ENCODE measurements around the gene LRMDA. TPM values are rescaled to one million over a fixed set of nuclear protein-coding genes. Genes with fewer than 3 reads are reported as not detected.

Gene LRMDA
- total and polyA plus RNA-seq, 4 donors, result 12.1 to 40.8 (median 21.6) TPM

DNA sequence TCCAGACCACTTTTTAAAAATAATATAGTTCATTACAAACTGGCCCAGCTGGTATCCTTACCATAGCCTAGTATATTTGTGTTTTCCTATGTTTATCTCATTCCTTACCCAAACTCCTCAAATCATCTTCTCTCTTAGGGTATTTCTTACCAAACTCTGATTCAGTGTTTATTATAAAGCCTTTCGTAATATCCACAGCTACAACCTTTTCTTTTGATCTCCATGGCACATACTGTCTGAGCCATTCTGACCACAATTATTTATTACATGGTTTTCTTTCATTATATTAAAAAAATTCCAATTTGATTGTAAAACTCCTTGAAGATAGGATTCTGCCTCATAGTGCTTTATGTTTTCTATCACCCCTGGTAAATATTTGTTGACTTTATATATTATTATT lies 94.2 kb downstream of the LRMDA start:
- DNase-seq, result no peak
- TF ChIP-seq, protein P1, sequence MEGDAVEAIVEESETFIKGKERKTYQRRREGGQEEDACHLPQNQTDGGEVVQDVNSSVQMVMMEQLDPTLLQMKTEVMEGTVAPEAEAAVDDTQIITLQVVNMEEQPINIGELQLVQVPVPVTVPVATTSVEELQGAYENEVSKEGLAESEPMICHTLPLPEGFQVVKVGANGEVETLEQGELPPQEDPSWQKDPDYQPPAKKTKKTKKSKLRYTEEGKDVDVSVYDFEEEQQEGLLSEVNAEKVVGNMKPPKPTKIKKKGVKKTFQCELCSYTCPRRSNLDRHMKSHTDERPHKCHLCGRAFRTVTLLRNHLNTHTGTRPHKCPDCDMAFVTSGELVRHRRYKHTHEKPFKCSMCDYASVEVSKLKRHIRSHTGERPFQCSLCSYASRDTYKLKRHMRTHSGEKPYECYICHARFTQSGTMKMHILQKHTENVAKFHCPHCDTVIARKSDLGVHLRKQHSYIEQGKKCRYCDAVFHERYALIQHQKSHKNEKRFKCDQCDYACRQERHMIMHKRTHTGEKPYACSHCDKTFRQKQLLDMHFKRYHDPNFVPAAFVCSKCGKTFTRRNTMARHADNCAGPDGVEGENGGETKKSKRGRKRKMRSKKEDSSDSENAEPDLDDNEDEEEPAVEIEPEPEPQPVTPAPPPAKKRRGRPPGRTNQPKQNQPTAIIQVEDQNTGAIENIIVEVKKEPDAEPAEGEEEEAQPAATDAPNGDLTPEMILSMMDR (IDR thresholded peaks at IDR 0.05; ENCODE audit: control extremely low read depth, extremely low read depth), result no peak
- Histone ChIP-seq H3K4me1 (ENCODE audit: control insufficient read depth in 5 of 5, insufficient read depth in 5 of 5, low read length in 5 of 5) (peaks cover 0 to 2% (median 0%) of the 10 kb centered on the region in 5 donors), H3K9me3 (ENCODE audit: control insufficient read depth in 4 of 4, insufficient read depth in 3 of 4, low read length in 3 of 4) (peaks cover 0 to 2% (median 0%) of the 10 kb centered on the region in 4 donors), H3K27me3 (ENCODE audit: control insufficient read depth in 3 of 3, insufficient read depth in 3 of 3, low read length in 2 of 3) (no peaks in the 10 kb centered on the region), H3K9ac (ENCODE audit: insufficient read depth in 1 of 2, low read length in 2 of 2) (no peak overlapping the region), H3K4me3 (no peak overlapping the region), H3K36me3 (ENCODE audit: control insufficient read depth in 4 of 4, insufficient read depth in 4 of 4, low read length in 4 of 4) (no peaks in the 10 kb centered on the region), H3K27ac (ENCODE audit: low read depth in 1 of 2, low read length in 1 of 2) (no peak overlapping the region)
- no peak for ATAC-seq (ENCODE audit: insufficient read depth, low FRiP score)
- WGBS, 2 donors, result 91 to 98% methylated on average over 1 of the region's 1 CpG

DNA sequence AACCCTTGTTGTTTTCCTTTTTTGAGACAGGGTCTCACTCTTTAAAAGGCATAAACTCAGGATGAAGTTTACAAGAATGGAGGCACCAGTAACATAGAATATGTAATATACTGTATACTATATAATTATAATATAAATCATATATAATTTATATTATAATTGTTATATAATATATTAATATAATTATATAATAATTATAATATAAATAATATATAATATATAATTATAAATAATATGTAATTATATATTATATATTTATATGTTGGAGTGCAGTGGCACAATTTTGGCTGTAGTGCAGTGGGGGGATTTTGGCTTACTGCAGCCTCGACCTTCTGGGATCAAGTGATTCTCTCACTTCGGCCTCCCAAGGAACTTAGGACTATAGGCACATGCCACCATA lies 96.1 kb downstream of the LRMDA start:
- Histone ChIP-seq H3K36me3 (ENCODE audit: control insufficient read depth in 4 of 4, insufficient read depth in 4 of 4, low read length in 4 of 4) (no peaks in the 10 kb centered on the region), H3K9ac (ENCODE audit: insufficient read depth in 1 of 2, low read length in 2 of 2) (no peak overlapping the region), H3K9me3 (ENCODE audit: control insufficient read depth in 4 of 4, insufficient read depth in 3 of 4, low read length in 3 of 4) (peaks cover 0 to 2% (median 0%) of the 10 kb centered on the region in 4 donors), H3K4me1 (ENCODE audit: control insufficient read depth in 5 of 5, insufficient read depth in 5 of 5, low read length in 5 of 5) (peaks cover 0 to 2% (median 0%) of the 10 kb centered on the region in 5 donors), H3K27ac (ENCODE audit: low read depth in 1 of 2, low read length in 1 of 2) (no peak overlapping the region), H3K27me3 (ENCODE audit: control insufficient read depth in 3 of 3, insufficient read depth in 3 of 3, low read length in 2 of 3) (no peaks in the 10 kb centered on the region), H3K4me3 (no peak overlapping the region)
- DNase-seq (no peak), ATAC-seq (ENCODE audit: insufficient read depth, low FRiP score) (no peak)
- TF ChIP-seq, protein P1 (IDR thresholded peaks at IDR 0.05; ENCODE audit: control extremely low read depth, extremely low read depth), result no peak
- 96 to 97% methylated on average over 2 of the region's 2 CpGs for WGBS, 2 donors

DNA sequence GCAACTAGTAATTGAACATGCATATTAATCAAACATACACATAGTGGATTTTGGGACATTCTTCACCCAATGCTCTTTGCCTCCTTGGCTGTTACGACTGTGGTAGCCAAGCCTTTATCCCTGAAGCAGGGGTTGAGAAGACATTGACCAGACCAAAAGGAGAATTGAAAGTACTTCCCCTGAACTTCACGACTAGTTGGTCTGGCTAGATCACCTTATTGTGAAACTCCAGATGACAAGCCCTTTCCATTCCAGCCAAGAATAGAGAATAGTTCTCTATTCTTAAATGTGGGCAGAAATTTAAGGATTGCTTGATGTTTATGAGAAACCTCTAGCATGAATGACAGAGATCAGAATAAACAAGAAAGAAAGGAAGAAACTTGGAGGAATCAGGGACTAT lies 97.0 kb downstream of the LRMDA start:
- Histone ChIP-seq H3K27ac (ENCODE audit: low read depth in 1 of 2, low read length in 1 of 2) (no peak overlapping the region), H3K27me3 (ENCODE audit: control insufficient read depth in 3 of 3, insufficient read depth in 3 of 3, low read length in 2 of 3) (no peaks in the 10 kb centered on the region), H3K4me1 (ENCODE audit: control insufficient read depth in 5 of 5, insufficient read depth in 5 of 5, low read length in 5 of 5) (peaks cover 0 to 2% (median 0%) of the 10 kb centered on the region in 5 donors), H3K36me3 (ENCODE audit: control insufficient read depth in 4 of 4, insufficient read depth in 4 of 4, low read length in 4 of 4) (no peaks in the 10 kb centered on the region), H3K4me3 (no peak overlapping the region), H3K9ac (ENCODE audit: insufficient read depth in 1 of 2, low read length in 2 of 2) (no peak overlapping the region), H3K9me3 (ENCODE audit: control insufficient read depth in 4 of 4, insufficient read depth in 3 of 4, low read length in 3 of 4) (peaks cover 0 to 2% (median 0%) of the 10 kb centered on the region in 4 donors)
- DNase-seq (no peak), ATAC-seq (ENCODE audit: insufficient read depth, low FRiP score) (no peak)
- 51 to 70% methylated on average over 2 of the region's 2 CpGs for WGBS, 2 donors
- TF ChIP-seq, protein P1 (IDR thresholded peaks at IDR 0.05; ENCODE audit: control extremely low read depth, extremely low read depth), result no peak

DNA sequence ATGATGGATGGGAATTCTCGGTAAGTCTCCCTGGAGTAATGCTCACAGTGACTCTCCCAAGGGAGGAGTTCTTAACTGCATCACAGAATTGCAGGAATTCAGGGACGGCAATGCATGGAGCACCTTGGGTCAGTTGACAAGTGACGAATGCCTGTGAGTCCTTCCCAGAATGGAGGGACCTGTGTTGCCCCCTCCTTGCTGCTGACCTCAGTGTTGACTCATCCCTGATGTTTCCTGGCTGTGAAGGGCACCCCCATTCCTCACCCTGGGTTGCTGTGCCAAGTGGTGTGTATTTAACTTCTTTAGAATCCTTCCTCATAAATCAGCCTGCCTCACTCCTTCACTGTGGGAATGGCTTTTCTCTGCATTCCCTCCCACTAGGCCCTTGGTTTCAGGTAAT lies 98.9 kb downstream of the LRMDA start:
- Histone ChIP-seq H3K4me1 (ENCODE audit: control insufficient read depth in 5 of 5, insufficient read depth in 5 of 5, low read length in 5 of 5) (peaks cover 0 to 2% (median 0%) of the 10 kb centered on the region in 5 donors), H3K27me3 (ENCODE audit: control insufficient read depth in 3 of 3, insufficient read depth in 3 of 3, low read length in 2 of 3) (no peaks in the 10 kb centered on the region), H3K9ac (ENCODE audit: insufficient read depth in 1 of 2, low read length in 2 of 2) (no peak overlapping the region), H3K9me3 (ENCODE audit: control insufficient read depth in 4 of 4, insufficient read depth in 3 of 4, low read length in 3 of 4) (peaks cover 0 to 2% (median 0%) of the 10 kb centered on the region in 4 donors), H3K4me3 (no peak overlapping the region), H3K27ac (ENCODE audit: low read depth in 1 of 2, low read length in 1 of 2) (no peak overlapping the region), H3K36me3 (ENCODE audit: control insufficient read depth in 4 of 4, insufficient read depth in 4 of 4, low read length in 4 of 4) (no peaks in the 10 kb centered on the region)
- 73 to 81% methylated on average over 3 of the region's 3 CpGs for WGBS, 2 donors
- DNase-seq, result no peak
- TF ChIP-seq, protein P1 (IDR thresholded peaks at IDR 0.05; ENCODE audit: control extremely low read depth, extremely low read depth), result no peak
- ATAC-seq (ENCODE audit: insufficient read depth, low FRiP score), result peak; percentile 53

Data from lung (tissue), 12 donors.